Astrocyte of the spinal cord (primary cell): ENCODE results near the gene GAD2.

Source experiments
- DNase-seq: peaks from one replicate; pipeline ENCODE4 v3.0.0; 2011; ENCODE audit warnings: low read depth, low spot score
- H3K4me3 ChIP-seq: 2 replicates; pipeline ENCODE4 v1.5.1; 2011; ENCODE audit warnings: low read depth, mild to moderate bottlenecking, low read length, moderate library complexity
- in situ Hi-C: cut with HindIII; loops from 2 replicates; pipeline ENCODE4 v1.10.0; 2017; ENCODE audit warnings: low sequenced_read_pairs
- TF ChIP-seq, protein P1 (sequence below): IDR thresholded peaks from 2 replicates; pipeline ENCODE4 v1.5.1; 2012; ENCODE audit warnings: low read depth, mild to moderate bottlenecking, low read length, inconsistent platforms

Gene GAD2

DNA sequence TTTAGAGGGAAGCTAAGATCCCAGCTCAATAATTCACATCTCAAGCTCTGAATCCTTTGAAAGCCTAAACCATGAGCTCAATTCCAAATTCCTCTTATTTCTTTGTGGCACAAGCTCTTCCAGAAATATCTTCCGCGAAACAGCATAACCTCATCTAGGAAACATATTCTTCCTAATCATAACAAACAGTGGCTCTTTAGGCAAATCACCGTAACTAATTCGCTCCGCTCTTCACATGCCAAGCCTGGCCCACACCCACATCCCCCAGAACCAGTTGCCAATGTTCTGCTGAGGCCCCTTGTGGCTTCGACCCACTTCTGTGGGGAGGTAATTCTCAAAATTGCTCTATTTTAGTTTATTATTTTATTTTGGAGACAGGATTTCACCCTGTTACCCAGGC, 19.2 kb downstream of the GAD2 start:
- in situ Hi-C loops: no loop called here
- TF ChIP-seq, protein P1, sequence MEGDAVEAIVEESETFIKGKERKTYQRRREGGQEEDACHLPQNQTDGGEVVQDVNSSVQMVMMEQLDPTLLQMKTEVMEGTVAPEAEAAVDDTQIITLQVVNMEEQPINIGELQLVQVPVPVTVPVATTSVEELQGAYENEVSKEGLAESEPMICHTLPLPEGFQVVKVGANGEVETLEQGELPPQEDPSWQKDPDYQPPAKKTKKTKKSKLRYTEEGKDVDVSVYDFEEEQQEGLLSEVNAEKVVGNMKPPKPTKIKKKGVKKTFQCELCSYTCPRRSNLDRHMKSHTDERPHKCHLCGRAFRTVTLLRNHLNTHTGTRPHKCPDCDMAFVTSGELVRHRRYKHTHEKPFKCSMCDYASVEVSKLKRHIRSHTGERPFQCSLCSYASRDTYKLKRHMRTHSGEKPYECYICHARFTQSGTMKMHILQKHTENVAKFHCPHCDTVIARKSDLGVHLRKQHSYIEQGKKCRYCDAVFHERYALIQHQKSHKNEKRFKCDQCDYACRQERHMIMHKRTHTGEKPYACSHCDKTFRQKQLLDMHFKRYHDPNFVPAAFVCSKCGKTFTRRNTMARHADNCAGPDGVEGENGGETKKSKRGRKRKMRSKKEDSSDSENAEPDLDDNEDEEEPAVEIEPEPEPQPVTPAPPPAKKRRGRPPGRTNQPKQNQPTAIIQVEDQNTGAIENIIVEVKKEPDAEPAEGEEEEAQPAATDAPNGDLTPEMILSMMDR: no peak
- no peak for DNase-seq
- H3K4me3 ChIP-seq: no peak overlapping the region

DNA sequence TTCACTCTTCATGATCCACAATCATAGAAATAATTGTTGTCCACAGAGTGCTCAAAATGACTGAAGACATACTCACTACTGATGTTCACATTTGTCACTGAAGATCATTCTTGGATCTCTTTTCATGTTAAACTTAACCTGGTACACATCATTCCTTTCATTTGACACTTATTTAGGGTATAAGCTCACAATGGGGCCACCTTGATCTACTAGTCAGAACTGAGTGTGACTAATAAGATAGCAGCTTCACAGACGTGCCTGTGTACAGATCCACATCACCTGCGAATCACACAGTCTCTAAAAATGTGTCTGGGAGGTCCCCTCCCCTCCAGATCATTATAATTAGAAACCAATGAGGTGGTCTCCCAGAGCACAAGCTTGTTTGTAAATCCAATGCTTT, 21.8 kb downstream of the GAD2 start:
- DNase-seq: no peak
- TF ChIP-seq, protein P1: no peak
- in situ Hi-C loops: no loop called here
- no peak overlapping the region for H3K4me3 ChIP-seq

- no peak for DNase-seq
- in situ Hi-C loops: no loop called here
- no peak overlapping the region for H3K4me3 ChIP-seq
- TF ChIP-seq, protein P1: no peak
Observed at GRCh38 chr10:26242706-26243350, 26.3 kb downstream of the GAD2 start.

DNA sequence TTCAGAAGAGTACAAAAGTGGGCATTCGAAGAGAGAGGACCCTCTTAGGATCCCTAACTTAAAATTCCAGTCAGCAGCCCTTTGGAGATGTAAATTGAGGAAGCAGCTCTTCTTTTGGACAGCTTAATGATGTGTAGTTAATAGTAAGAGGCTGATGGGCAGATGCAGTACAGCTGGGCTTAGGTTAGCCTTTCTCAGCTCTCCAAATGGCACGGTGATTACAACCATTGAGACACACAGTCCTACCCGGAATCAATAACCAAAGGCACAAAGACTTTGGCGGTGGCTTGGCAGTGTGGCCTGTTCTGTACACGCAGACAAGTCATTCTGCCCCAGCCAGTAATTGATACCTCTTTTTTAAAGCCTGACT, 26.8 kb downstream of the GAD2 start:
- no peak for DNase-seq
- H3K4me3 ChIP-seq: no peak overlapping the region
- TF ChIP-seq, protein P1: no peak
- in situ Hi-C loops: no loop called here

- H3K4me3 ChIP-seq: no peak overlapping the region
- in situ Hi-C loops: no loop called here
- TF ChIP-seq, protein P1: no peak
- no peak for DNase-seq
Observed at GRCh38 chr10:26249681-26250080, 33.1 kb downstream of the GAD2 start.

- no peak for DNase-seq
- TF ChIP-seq, protein P1: no peak
- in situ Hi-C loops: no loop called here
- H3K4me3 ChIP-seq: no peak overlapping the region
Observed at GRCh38 chr10:26251925-26252324, 35.4 kb downstream of the GAD2 start.
